Adrenal gland (tissue), 5 donors: ENCODE data around the gene ZDHHC14.

Source experiments
- CTCF ChIP-seq, 6 experiments: fragments of 450-650 bp in 4 of 6; fragments of 200-600 bp in 2 of 6; sonication (generic) in 1 of 6; IDR thresholded peaks; 1 replicate in 5 of 6; 2 replicates in 1 of 6; pipeline versions ENCODE4 v1.5.1 to v1.8.0; 2016 to 2021; ENCODE audit warnings: antibody characterized with exemption in 6 of 6, mild to moderate bottlenecking in 2 of 6, moderate library complexity in 1 of 6
- POLR2A ChIP-seq, 2 donors: fragments of 450-650 bp; IDR thresholded peaks; one replicate each; pipeline ENCODE4 v1.6.1; 2017; ENCODE audit warnings: antibody characterized with exemption in 2 of 2, mild to moderate bottlenecking in 2 of 2, moderate library complexity in 1 of 2
- donor health status: DM: no; HTN: no; CAD: no.

- no peak for TF ChIP-seq CTCF (IDR thresholded peaks at IDR 0.05)
- no peak for TF ChIP-seq POLR2A (IDR thresholded peaks at IDR 0.05)
Observed at GRCh38 chr6:157600807-157601206, 219.8 kb downstream of the ZDHHC14 start.
